Heart left ventricle (tissue), 13 donors: ENCODE results near the gene DAND5.

Experiments used
- POLR2A ChIP-seq, 2 donors: fragments of 450-650 bp; IDR thresholded peaks; one replicate each; pipeline ENCODE4 v1.6.1; 2017; ENCODE audit warnings: antibody characterized with exemption in 2 of 2, mild to moderate bottlenecking in 2 of 2, moderate library complexity in 2 of 2
- TF ChIP-seq, protein P1 (sequence below), 12 donors: fragments of 200-600 bp; sonication (generic) in 4 of 12; IDR thresholded peaks; one replicate each; pipeline versions ENCODE4 v1.5.0 to v1.8.0; 2018 to 2022; ENCODE audit warnings: antibody characterized with exemption in 12 of 12, mild to moderate bottlenecking in 5 of 12
- donor health status: ischemic (EF 13 %, LVEDD 7.1; RV severe dilation, severe dysfunction).
- donor health status: DM: no; HTN: yes; CAD: no.
- donor health status: DM: no; HTN: no; CAD: no.
- donor health status: ischemic (EF 25% LVEDD 6.9; RV normal size, moderate dysfunction).
- donor health status: ischemic (EF 25% LVEDD 5.7; RV mildly dilated, moderate dysfunction).
- donor health status: ischemic (EF 35%, LVEDD 5.7; RV mildly dilated, moderate dysfunction).
- donor health status: nonischemic (EF 11% LVEDD 7.7; RV severe dilation, severe dysfunction).
- donor health status: DM: yes; HTN: yes; CAD: no.
- donor health status: PGD.
- donor health status: ischemic (EF 29% LVEDD 5.4; RV normal size, mild dysfunction).
- donor health status: nonischemic (EF 23%, LVEDD 6.1; RV moderate dilation, normal function).

DNA sequence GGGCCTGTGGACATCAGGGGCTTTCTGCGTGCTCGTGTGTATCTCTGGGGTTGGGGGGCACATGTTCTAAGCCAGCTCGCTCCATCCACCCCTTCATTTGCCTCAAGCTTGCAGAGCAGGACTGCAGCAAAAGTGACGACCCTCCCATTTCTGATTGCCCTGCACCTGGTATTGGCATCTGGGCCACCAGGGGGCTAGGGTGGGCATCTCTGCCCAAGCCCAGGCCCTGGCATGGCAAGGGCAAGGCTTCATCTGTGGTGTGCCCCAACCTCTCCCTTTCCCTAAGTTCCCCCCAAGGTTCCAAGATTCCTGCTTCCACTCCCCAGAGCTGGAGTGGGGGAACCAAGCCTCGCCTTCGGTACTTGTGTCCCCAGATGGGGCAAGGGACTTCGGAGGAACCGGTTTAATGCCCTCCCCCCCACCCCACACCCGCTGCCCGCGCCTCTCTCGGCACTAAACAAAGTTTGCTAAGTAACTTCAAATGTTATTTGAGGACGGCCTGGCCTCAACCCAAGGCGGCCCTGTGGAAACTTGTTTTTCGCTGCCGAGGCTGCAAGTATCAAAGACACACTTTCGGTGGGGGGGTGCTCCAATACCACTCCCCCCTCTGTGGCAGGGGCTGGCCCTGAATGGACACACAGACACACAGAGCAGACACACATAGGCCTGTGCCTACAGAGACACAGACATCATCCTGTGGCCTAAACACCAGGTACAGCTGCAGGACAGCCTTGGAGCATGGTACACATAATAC is 38.1 kb downstream of the DAND5 start:
- no peak for TF ChIP-seq POLR2A (IDR thresholded peaks at IDR 0.05)
- TF ChIP-seq, protein P1, sequence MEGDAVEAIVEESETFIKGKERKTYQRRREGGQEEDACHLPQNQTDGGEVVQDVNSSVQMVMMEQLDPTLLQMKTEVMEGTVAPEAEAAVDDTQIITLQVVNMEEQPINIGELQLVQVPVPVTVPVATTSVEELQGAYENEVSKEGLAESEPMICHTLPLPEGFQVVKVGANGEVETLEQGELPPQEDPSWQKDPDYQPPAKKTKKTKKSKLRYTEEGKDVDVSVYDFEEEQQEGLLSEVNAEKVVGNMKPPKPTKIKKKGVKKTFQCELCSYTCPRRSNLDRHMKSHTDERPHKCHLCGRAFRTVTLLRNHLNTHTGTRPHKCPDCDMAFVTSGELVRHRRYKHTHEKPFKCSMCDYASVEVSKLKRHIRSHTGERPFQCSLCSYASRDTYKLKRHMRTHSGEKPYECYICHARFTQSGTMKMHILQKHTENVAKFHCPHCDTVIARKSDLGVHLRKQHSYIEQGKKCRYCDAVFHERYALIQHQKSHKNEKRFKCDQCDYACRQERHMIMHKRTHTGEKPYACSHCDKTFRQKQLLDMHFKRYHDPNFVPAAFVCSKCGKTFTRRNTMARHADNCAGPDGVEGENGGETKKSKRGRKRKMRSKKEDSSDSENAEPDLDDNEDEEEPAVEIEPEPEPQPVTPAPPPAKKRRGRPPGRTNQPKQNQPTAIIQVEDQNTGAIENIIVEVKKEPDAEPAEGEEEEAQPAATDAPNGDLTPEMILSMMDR (IDR thresholded peaks at IDR 0.05) = peak in 1 of 12 donors; percentile 11
